Sigmoid colon (tissue), 4 donors: Measurements from ENCODE around the gene LRRC8D.

ENCODE experiments used
- POLR2AphosphoS5 ChIP-seq, 4 donors: sonication (generic); formaldehyde crosslinking; IDR thresholded peaks; one replicate each; pipeline ENCODE4 v1.6.1; 2017; ENCODE audit warnings: antibody characterized with exemption in 4 of 4
- TF ChIP-seq, protein P1 (sequence below), 4 experiments: fragments of 450-650 bp in 3 of 4; fragments of 200-600 bp in 1 of 4; IDR thresholded peaks; one replicate each; pipeline ENCODE4 v1.5.1; 2016 to 2019; ENCODE audit warnings: antibody characterized with exemption in 4 of 4, mild to moderate bottlenecking in 3 of 4, moderate library complexity in 2 of 4

DNA sequence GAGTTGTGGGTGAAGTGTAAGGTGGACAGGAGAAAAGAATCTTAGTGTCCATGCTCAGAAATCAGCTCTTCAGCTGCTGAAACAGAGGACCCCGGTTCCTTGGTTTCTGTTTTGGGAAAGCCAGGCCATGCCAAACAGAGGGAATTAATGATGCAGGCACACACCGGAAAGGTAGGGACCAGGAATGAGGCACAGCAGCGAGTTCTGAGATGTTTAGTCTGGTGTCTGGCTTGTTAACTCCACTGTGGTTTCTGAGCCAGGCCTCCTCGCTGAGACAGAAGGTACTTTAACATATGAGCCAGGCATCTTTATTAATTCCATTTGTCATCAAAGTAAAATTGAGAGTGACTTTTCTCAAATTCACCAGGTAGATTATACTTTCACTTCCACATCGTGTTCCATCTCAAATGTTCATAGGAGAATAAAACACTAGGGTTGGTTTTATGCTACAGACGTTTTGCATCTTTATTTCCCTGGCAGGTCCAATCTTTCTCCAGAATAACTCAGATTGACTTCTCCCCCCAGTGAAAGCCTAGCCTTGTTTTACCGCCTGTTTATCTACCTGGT is 23.5 kb downstream of the LRRC8D start:
- TF ChIP-seq, protein P1, sequence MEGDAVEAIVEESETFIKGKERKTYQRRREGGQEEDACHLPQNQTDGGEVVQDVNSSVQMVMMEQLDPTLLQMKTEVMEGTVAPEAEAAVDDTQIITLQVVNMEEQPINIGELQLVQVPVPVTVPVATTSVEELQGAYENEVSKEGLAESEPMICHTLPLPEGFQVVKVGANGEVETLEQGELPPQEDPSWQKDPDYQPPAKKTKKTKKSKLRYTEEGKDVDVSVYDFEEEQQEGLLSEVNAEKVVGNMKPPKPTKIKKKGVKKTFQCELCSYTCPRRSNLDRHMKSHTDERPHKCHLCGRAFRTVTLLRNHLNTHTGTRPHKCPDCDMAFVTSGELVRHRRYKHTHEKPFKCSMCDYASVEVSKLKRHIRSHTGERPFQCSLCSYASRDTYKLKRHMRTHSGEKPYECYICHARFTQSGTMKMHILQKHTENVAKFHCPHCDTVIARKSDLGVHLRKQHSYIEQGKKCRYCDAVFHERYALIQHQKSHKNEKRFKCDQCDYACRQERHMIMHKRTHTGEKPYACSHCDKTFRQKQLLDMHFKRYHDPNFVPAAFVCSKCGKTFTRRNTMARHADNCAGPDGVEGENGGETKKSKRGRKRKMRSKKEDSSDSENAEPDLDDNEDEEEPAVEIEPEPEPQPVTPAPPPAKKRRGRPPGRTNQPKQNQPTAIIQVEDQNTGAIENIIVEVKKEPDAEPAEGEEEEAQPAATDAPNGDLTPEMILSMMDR (IDR thresholded peaks at IDR 0.05), result no peak
- TF ChIP-seq POLR2AphosphoS5 (IDR thresholded peaks at IDR 0.05), result no peak
